T-helper 1 cell (primary cell): ENCODE measurements around the gene APOL2.
"Not testable (repeated sequence)": the region's sequence is repeated elsewhere in the genome, so short reads cannot be mapped to it uniquely, and the experiment has no call there.

Experiments
- DNase-seq, 5 donors: peaks; one replicate each; pipeline ENCODE4 v3.0.0-alpha.2; 2012 to 2020

APOL2 gene

DNA sequence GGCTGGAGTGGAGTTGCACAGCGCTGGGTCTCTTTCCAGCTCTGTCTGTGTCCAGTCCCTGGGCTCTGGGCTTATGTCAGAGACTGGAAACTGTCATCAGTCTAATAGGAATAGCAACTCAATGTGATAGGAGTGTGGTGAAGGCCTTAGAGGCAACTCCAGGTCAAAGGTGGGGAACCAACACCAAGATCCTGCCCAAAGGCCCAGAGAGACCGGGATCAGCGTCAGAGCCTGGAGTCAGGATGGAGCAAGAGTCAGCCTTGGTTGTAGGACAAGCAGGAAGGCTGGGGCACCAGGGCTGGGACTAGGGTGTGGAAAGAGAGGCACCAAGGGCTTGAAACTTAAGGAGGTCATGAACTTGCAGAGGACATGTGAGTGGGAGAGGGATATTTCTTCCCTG, 23.0 kb upstream of the APOL2 start:
- DNase-seq, result not testable (repeated sequence)

DNA sequence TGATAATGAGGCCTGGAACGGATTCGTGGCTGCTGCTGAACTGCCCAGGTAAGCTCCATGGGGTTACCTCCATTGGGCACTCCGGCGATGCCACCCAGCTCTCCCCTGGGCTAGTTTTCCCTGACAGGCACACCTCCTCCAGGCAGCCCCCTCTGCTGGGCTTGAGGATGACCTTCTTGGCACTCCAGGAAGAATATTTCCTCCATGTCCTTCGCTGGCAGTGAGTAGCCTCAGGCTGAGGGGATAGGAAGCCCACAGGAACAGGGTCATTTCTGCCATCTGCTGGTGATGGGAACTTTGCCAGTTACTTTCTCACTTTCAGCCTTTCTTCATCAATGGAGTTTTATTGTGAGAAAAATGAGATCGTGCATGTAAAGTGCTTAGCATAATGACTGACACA, 22.3 kb upstream of the APOL2 start:
- not testable (repeated sequence) for DNase-seq

- no peak for DNase-seq
Observed at GRCh38 chr22:36259615-36260300, 20.4 kb upstream of the APOL2 start.

DNA sequence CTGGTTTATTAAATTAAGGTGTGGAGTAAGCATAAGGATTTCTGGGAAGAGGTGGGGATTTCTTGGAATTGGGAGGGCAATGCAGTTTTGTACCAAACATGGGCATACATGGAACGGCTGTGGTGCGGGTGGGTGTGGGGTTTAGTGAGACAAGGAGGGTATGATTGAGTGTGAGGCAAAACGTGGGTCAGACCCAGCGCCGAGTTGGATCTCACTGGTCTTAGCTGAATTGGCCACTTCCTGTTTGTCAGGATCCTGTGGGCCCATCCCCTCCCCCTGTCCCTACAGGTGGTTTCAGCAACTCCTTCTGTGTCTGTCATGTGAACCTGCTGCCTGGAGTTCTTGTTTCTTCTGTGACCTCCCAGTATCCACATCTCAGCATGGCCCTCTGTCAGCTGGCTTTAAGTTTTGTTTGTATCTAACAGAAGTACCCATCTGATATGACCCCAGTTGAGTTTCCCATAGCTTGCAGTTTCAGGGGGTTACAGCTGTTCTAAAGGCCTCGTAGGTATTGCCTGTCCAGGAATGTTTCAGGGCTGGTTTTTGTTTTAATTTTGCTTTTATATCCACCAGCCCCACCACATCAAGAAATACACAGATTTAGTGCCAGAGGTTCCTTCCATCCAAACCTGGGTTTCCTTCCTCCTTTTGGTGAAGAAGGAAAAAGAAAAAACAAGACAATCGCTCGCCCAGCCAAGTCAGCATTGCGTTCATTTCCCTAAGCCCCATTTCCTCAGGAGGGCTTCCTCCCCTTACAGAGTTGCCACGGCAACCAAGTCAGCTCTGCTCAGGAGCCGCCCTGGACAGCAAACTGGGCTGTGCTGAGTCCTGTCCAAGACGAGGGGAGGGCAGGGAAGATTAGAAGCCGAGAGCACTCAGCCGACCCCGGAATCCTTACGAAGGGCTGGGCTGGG, 19.6 kb upstream of the APOL2 start:
- DNase-seq, result peak in 1 of 5 donors; percentile 50

- DNase-seq, result no peak
Observed at GRCh38 chr22:36257948-36258670, 18.8 kb upstream of the APOL2 start.

- DNase-seq, result no peak
Observed at GRCh38 chr22:36257308-36257707, 18.0 kb upstream of the APOL2 start.

- DNase-seq, result no peak
Observed at GRCh38 chr22:36256478-36256877, 17.2 kb upstream of the APOL2 start.

DNA sequence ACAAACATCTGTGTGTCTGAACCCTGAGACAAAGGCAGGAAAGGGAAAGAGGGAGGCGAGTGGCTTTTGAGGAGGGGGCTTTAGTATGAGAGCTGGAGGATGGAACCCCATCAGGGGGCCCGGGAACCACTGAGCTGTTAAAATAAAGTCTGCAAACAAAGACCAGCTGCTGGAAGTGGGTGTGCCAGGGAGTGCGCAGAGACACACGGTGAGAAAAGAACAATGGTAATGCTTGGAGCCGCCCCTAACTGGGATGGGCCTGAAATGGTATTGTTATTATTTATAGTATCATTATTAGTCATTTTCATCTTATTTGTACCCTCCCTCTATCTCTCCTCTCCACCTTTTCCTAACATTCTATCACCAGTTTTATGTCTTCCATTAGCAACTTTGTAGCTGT, 16.2 kb upstream of the APOL2 start:
- DNase-seq, result not testable (repeated sequence)

DNA sequence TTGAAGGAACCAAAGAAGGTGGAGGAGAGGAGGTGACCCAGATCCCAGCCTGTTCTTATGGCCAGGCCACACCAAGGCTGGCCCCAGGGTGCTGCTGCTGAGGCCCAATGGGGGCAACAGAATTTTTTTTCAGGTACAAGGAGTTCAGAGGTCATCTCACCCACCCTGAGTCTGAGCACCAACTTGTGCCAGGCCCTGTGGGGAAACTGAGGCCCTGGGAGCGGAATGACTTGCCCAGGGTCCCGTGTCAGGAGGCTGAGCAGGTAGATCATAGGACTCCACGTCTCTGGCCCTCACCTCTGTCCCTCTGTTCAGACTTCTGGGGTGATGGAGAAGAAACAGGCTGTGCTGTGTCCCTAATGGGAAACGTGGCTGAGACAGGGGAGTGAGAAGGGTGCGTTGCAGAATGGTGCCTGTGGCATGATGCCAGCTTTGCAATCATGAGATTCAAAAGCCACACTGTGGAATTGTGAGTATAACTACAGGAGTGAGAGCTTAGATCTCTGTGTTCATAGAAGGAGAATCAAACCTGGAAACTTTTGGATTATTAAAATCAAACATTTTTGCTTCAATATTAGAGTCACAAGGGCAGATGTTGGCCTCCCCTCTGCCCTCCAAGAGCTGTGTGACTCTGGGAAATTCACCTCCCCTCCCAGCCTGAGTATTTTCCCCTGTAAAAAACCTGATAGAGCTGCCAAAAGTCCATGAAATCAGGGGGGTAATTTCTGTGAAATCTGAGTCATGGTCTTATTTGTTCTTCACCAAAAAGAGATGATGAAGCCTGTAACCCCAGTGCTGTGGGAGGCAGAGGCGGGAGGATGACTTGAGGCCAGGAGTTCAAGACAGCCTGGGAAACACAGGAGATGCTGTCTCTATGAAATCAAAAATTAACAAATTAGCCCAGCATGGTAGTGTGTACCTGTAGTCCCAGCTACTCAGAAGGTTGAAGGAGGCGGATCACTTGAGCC, 14.5 kb upstream of the APOL2 start:
- no peak for DNase-seq

DNA sequence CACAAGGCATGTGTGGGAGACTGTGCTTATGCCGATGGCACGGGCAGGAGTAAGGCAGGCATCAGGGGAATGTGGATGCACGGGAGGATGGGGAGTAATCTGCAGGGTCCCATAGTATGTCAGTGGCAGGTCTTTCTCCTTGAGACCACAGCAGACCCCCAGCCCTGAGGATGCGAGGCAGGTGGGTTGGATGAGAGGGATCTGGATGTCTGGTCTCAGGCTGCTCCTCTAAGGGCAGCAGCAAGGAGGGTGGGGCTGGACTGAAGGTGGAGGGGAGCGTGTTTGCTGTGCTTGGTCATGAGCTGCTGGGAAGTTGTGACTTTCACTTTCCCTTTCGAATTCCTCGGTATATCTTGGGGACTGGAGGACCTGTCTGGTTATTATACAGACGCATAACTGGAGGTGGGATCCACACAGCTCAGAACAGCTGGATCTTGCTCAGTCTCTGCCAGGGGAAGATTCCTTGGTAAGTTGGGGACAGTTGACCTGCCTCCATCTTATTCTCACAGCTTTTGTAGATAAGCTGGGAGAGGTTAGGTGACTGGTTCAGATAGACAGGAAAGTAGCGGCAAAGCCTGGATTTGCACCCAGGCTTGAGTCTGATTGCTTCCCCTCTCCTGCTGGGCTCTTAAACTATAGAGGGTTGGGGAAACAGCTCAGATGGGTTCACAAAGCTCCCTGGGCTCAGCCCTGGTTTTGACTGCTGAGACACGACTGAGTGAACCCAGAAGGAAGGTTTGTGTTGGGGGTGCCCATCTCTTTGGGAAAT, 13.6 kb upstream of the APOL2 start, which contains the start of gene APOL1:
Gene APOL1, plus strand, starts transcription at position 380 of the 769 bp plus-strand sequence. CDS start 1,823 bp downstream, outside the sequence.
- peak in 4 of 5 donors; percentile 19 to 78 (median 36) for DNase-seq

GRCh38 chr22:36251979-36252608, 12.8 kb upstream of the APOL2 start:
- DNase-seq, result not testable (repeated sequence)

DNA sequence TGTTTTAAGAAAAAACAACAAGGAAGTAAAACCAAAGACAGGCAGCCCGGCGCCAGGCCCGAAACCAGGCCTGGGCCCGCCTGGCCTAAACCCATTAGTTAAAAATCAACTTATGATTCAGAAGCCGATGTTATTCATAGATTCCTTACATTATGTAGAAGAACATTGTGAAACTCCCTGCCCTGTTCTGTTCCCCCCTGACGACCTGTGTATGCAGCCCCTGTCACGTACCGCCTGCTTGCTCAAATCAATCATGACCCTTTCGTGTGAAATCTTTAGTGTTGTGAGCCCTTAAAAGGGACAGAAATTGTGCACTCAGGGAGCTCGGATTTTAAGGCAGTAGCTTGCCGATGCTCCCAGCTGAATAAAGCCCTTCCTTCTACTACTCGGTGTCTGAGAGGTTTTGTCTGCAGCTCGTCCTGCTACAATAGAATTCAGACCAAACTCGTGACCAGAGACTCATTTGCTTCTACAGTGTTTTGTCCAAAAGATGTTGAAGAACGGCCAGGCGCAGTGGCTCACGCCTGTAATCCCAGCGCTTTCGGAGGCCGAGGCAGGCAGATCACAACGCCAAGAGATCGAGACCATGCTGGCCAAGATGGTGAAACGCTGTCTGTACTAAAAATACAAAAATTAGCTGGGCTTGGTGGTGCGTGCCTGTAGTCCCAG, 11.1 kb upstream of the APOL2 start:
- DNase-seq, result not testable (repeated sequence)

DNA sequence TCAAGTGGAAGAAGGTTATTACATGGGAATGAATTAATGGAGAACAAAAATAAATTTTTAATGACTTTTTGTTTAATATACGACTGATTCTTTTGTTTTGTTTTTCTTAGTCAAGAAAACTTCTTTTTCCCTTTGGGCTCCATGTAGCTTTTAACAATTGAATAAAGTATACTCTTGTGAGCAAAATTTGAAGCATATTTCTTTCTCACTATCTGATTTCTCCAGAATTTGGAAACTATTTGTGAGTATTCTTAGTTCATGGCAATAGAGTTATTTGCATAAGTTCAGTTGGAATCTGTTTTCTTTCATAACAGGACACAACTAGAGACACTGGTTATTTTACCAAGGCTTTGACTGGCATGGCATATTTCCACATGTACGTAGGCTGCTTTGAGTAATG, 9.8 kb upstream of the APOL2 start:
- no peak for DNase-seq

- no peak for DNase-seq
Observed at GRCh38 chr22:36247955-36248354, 8.6 kb upstream of the APOL2 start.

- DNase-seq, result no peak
Observed at GRCh38 chr22:36246718-36247117, 7.4 kb upstream of the APOL2 start.

DNA sequence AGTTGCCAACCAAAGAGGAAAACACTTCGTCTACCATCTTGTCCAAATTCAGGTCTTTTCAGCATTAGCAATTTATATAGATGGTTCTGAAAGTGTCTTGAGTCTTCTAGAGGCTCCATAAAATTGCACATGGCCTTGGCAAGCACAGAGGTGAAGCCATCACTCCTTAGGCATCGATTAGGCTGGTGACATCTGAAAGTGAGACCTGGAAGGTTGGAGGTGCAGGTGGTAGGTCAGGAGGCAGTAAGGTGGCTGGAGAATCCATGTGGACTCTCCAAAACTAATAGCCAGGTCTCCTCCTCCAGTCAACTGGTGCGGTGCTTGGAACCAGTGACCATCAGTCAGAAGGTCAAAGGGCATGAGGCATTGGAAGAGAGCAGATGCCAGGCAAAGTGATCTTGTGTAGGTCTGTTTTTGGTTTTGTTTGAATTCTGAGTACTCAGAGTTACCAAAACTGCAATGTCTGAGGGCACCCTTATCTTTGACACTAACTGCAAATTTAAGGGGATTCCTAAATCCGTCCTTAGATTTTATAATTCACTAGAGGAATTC, 6.6 kb upstream of the APOL2 start:
- no peak for DNase-seq

DNA sequence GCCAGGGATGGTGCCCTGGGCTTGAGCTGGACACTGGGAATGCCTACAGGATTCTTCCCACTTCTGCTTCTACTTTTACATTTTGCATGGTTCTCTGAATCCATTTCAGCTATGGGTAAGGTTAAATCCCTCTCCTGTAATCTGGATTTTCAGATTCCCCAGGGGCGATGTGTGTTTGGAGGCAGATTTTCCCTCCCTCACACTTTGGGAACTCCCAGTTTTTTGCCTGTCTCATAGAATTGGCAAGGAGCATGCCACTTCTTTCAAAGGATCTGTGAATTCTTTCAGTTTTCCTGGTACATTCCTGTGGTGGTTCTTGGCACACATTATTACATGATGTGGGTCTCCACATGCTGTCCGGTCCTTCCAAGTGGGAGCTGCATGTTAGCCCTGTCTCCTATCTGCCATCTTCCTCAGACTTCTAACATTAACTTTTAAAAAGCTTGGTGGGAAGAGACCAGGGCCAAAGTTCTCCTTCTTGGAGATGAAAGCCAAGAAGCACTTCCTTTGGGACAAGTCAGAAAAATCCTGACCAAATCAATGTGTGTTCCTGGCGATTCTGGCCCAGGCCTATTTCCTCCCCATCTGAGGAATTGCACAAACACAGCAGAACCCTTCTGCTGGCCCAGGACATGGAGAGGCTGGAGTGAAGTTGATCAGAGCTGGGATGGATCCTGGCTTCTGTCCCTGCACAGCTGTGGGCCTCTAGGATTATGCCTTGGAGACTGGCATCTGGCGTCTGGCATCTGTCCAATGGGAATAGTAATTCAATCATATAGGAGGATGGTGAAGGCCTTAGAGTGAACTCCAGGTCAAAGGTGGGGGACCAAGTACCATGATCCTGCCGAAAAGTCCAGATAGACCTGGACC, 5.4 kb upstream of the APOL2 start:
- no peak for DNase-seq

GRCh38 chr22:36243986-36244385, 4.7 kb upstream of the APOL2 start:
- DNase-seq, result no peak

GRCh38 chr22:36239150-36239400, 252 bp downstream of the APOL2 start:
- DNase-seq, result no peak
